K562 (cell line): Measurements from ENCODE around the gene SULT1C3.

ENCODE experiments used
- EZH2 ChIP-seq: IDR thresholded peaks from 2 replicates; pipeline ENCODE4 v1.6.1; 2012; ENCODE audit warnings: low read depth, mild to moderate bottlenecking, inconsistent platforms, low read length, borderline replicate concordance
- FOXM1 ChIP-seq, 2 experiments: fragments of 450-650 bp in 1 of 2; sonication (generic) in 1 of 2; formaldehyde crosslinking in 1 of 2; IDR thresholded peaks; 2 replicates each; pipeline versions ENCODE4 v1.6.1 to v1.9.0; 2017 to 2022; ENCODE audit warnings: low read depth in 2 of 2, mild to moderate bottlenecking in 2 of 2, missing genetic modification reagents in 1 of 2, moderate library complexity in 1 of 2
- JUN ChIP-seq, 2 experiments: sonication (generic) in 1 of 2; formaldehyde crosslinking in 1 of 2; IDR thresholded peaks; 2 replicates each; pipeline versions ENCODE4 v1.6.1 to v1.8.0; 2012 to 2022; ENCODE audit warnings: borderline replicate concordance in 2 of 2, mild to moderate bottlenecking in 2 of 2, improper control_type of control experiment in 1 of 2, low read depth in 1 of 2, low read length in 1 of 2, missing genetic modification reagents in 1 of 2
- KDM4B ChIP-seq, 2 experiments: fragments of 450-650 bp in 1 of 2; sonication (generic) in 1 of 2; IDR thresholded peaks; 2 replicates each; pipeline ENCODE4 v1.6.1; 2016 to 2017; ENCODE audit warnings: borderline replicate concordance in 2 of 2, antibody characterized with exemption in 1 of 2, low read depth in 1 of 2, mild to moderate bottlenecking in 1 of 2
- POLR2AphosphoS5 ChIP-seq: IDR thresholded peaks from 2 replicates; pipeline ENCODE4 v1.6.1; 2011; ENCODE audit warnings: mild to moderate bottlenecking, low read depth, low read length, moderate library complexity; ENCODE audit not compliant: control insufficient read depth, insufficient read depth
- RFX5 ChIP-seq: IDR thresholded peaks from 2 replicates; pipeline ENCODE4 v1.6.1; 2011; ENCODE audit warnings: low read depth, mild to moderate bottlenecking, improper control_type of control experiment, low read length
- SNRNP70 ChIP-seq: fragments of 200-400 bp; formaldehyde crosslinking; optimal IDR thresholded peaks from 2 replicates; pipeline ENCODE3; 2017; ENCODE audit warnings: low read depth, low read length
- SREBF2 ChIP-seq: sonication (generic); formaldehyde crosslinking; IDR thresholded peaks from 2 replicates; pipeline ENCODE4 v1.4.0; 2020; ENCODE audit warnings: mild to moderate bottlenecking, missing genetic modification reagents
- YY1 ChIP-seq, 3 experiments: IDR thresholded peaks; 2 replicates each; pipeline ENCODE4 v1.6.1; 2011; ENCODE audit warnings: low read length in 2 of 3, mild to moderate bottlenecking in 2 of 3, moderate library complexity in 2 of 3, borderline replicate concordance in 1 of 3, control low read depth in 1 of 3, low read depth in 1 of 3; ENCODE audit not compliant: insufficient read depth in 3 of 3, insufficient replicate concordance in 2 of 3, control insufficient read depth in 1 of 3, insufficient read length in 1 of 3; ENCODE audit errors: extremely low read depth in 1 of 3
- ZNF76 ChIP-seq: fragments of 250-450 bp; sonication (Bioruptor Pico); IDR thresholded peaks from 2 replicates; pipeline ENCODE4 v1.4.0; 2020; ENCODE audit warnings: mild to moderate bottlenecking, moderate library complexity, borderline replicate concordance
- TF ChIP-seq, protein P1 (sequence below), 3 experiments: IDR thresholded peaks in 2 of 3; conservative IDR thresholded peaks in 1 of 3; 2 replicates each; pipeline ENCODE4 v1.5.1; 2011 to 2012; ENCODE audit warnings: low read length in 3 of 3, mild to moderate bottlenecking in 3 of 3, control low read depth in 2 of 3, improper control_type of control experiment in 1 of 3, inconsistent platforms in 1 of 3, low read depth in 1 of 3, mixed read lengths in 1 of 3, moderate library complexity in 1 of 3; ENCODE audit not compliant: insufficient read depth in 2 of 3
- TF ChIP-seq, protein P2 (sequence below): sonication (generic); formaldehyde crosslinking; IDR thresholded peaks from 2 replicates; pipeline ENCODE4 v1.8.1; 2022; ENCODE audit warnings: missing genetic modification reagents
- TF ChIP-seq, protein P3 (sequence below): sonication (generic); formaldehyde crosslinking; IDR thresholded peaks from 2 replicates; pipeline ENCODE4 v1.5.0; 2020; ENCODE audit warnings: missing genetic modification reagents
- TF ChIP-seq, protein P4 (sequence below), 2 experiments: fragments of 450-650 bp; formaldehyde crosslinking in 1 of 2; IDR thresholded peaks; 2 replicates each; pipeline versions ENCODE4 v1.4.0 to v1.6.1; 2014 to 2020; ENCODE audit warnings: mild to moderate bottlenecking in 2 of 2, borderline replicate concordance in 1 of 2, low read depth in 1 of 2

DNA sequence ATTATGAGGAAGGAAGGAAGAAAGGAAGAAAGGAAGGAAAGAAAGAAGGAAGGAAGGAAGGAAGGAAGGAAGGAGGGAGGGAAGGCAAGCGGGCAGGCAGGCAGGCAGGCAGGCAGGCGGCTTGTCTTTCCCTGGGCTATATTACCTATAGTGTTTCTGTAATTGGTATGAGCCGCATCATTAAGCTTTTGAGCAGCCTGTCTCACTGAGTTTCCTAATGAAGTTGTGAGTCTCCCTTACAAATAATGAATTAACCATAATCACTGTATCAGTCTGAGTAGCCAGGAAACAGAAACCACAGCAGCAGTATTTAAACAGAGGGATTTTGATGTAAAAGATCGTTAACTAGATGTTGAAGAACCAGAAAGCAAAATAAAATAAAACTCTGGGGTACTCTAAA is 11.8 kb upstream of the SULT1C3 start:
- TF ChIP-seq YY1 (IDR thresholded peaks at IDR 0.05; ENCODE audit: borderline replicate concordance in 1 of 3, control insufficient read depth in 1 of 3, extremely low read depth in 1 of 3, insufficient read depth in 3 of 3, insufficient read length in 1 of 3, insufficient replicate concordance in 2 of 3, low read depth in 1 of 3, low read length in 2 of 3) (no peak), ZNF76 (CRISPR knock-in tag) (no peak), JUN (IDR thresholded peaks at IDR 0.05; ENCODE audit: borderline replicate concordance, low read depth, low read length) (no peak), JUN (CRISPR knock-in tag; IDR thresholded peaks at IDR 0.05; ENCODE audit: borderline replicate concordance) (no peak), FOXM1 (IDR thresholded peaks at IDR 0.05; ENCODE audit: low read depth) (no peak), FOXM1 (CRISPR knock-in tag; IDR thresholded peaks at IDR 0.05; ENCODE audit: low read depth) (no peak), EZH2 (no peak), RFX5 (no peak), SREBF2 (CRISPR knock-in tag) (no peak), KDM4B (IDR thresholded peaks at IDR 0.05; ENCODE audit: borderline replicate concordance in 2 of 2, low read depth in 1 of 2) (no peak), POLR2AphosphoS5 (no peak), SNRNP70 (no peak)
- TF ChIP-seq, protein P1, sequence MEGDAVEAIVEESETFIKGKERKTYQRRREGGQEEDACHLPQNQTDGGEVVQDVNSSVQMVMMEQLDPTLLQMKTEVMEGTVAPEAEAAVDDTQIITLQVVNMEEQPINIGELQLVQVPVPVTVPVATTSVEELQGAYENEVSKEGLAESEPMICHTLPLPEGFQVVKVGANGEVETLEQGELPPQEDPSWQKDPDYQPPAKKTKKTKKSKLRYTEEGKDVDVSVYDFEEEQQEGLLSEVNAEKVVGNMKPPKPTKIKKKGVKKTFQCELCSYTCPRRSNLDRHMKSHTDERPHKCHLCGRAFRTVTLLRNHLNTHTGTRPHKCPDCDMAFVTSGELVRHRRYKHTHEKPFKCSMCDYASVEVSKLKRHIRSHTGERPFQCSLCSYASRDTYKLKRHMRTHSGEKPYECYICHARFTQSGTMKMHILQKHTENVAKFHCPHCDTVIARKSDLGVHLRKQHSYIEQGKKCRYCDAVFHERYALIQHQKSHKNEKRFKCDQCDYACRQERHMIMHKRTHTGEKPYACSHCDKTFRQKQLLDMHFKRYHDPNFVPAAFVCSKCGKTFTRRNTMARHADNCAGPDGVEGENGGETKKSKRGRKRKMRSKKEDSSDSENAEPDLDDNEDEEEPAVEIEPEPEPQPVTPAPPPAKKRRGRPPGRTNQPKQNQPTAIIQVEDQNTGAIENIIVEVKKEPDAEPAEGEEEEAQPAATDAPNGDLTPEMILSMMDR (IDR thresholded peaks at IDR 0.05 in 2 of 3, conservative IDR thresholded peaks at IDR 0.05 in 1 of 3; ENCODE audit: insufficient read depth in 2 of 3, low read depth in 1 of 3, low read length in 3 of 3) = no peak
- TF ChIP-seq, protein P2, sequence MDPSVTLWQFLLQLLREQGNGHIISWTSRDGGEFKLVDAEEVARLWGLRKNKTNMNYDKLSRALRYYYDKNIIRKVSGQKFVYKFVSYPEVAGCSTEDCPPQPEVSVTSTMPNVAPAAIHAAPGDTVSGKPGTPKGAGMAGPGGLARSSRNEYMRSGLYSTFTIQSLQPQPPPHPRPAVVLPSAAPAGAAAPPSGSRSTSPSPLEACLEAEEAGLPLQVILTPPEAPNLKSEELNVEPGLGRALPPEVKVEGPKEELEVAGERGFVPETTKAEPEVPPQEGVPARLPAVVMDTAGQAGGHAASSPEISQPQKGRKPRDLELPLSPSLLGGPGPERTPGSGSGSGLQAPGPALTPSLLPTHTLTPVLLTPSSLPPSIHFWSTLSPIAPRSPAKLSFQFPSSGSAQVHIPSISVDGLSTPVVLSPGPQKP = no peak
- TF ChIP-seq, protein P3, sequence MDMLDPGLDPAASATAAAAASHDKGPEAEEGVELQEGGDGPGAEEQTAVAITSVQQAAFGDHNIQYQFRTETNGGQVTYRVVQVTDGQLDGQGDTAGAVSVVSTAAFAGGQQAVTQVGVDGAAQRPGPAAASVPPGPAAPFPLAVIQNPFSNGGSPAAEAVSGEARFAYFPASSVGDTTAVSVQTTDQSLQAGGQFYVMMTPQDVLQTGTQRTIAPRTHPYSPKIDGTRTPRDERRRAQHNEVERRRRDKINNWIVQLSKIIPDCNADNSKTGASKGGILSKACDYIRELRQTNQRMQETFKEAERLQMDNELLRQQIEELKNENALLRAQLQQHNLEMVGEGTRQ (CRISPR knock-in tag) = no peak
- TF ChIP-seq, protein P4, sequence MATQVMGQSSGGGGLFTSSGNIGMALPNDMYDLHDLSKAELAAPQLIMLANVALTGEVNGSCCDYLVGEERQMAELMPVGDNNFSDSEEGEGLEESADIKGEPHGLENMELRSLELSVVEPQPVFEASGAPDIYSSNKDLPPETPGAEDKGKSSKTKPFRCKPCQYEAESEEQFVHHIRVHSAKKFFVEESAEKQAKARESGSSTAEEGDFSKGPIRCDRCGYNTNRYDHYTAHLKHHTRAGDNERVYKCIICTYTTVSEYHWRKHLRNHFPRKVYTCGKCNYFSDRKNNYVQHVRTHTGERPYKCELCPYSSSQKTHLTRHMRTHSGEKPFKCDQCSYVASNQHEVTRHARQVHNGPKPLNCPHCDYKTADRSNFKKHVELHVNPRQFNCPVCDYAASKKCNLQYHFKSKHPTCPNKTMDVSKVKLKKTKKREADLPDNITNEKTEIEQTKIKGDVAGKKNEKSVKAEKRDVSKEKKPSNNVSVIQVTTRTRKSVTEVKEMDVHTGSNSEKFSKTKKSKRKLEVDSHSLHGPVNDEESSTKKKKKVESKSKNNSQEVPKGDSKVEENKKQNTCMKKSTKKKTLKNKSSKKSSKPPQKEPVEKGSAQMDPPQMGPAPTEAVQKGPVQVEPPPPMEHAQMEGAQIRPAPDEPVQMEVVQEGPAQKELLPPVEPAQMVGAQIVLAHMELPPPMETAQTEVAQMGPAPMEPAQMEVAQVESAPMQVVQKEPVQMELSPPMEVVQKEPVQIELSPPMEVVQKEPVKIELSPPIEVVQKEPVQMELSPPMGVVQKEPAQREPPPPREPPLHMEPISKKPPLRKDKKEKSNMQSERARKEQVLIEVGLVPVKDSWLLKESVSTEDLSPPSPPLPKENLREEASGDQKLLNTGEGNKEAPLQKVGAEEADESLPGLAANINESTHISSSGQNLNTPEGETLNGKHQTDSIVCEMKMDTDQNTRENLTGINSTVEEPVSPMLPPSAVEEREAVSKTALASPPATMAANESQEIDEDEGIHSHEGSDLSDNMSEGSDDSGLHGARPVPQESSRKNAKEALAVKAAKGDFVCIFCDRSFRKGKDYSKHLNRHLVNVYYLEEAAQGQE (IDR thresholded peaks at IDR 0.05; ENCODE audit: borderline replicate concordance) = no peak
- TF ChIP-seq, protein P4 (CRISPR knock-in tag; IDR thresholded peaks at IDR 0.05; ENCODE audit: low read depth) = no peak
